ENCODE measurements around the gene DOP1A. TPM values are rescaled to one million over a fixed set of nuclear protein-coding genes. Genes with fewer than 3 reads are reported as not detected.

DOP1A gene
- total RNA-seq, 1 donor from 2014 or later = 18.1 TPM

- Histone ChIP-seq H3K4me1 (peaks cover 16% of the 10 kb centered on the region), H3K4me3 (no peak overlapping the region), H3K27ac (replicated peaks) (no peak overlapping the region), H3K27me3 (ENCODE audit: low read depth) (no peaks in the 10 kb centered on the region), H3K36me3 (peaks cover 29% of the 10 kb centered on the region), H3K9me3 (replicated peaks) (no peaks in the 10 kb centered on the region)
- no peak for DNase-seq
- no peak for TF ChIP-seq CTCF (IDR thresholded peaks at IDR 0.05; ENCODE audit: borderline replicate concordance)
- intact Hi-C loops (cut with micrococcal nuclease) = no loop called here
These were observed 46.7 kb downstream of the DOP1A start for GRCh38 chr6:83114164-83114563.

- no peak for TF ChIP-seq CTCF (IDR thresholded peaks at IDR 0.05; ENCODE audit: borderline replicate concordance)
- Histone ChIP-seq H3K27me3 (ENCODE audit: low read depth) (no peaks in the 10 kb centered on the region), H3K36me3 (peaks cover 27% of the 10 kb centered on the region), H3K9me3 (replicated peaks) (no peaks in the 10 kb centered on the region), H3K4me1 (peaks cover 16% of the 10 kb centered on the region), H3K27ac (replicated peaks) (no peak overlapping the region), H3K4me3 (no peak overlapping the region)
- DNase-seq = no peak
- intact Hi-C loops (cut with micrococcal nuclease) = no loop called here
These were observed 50.3 kb downstream of the DOP1A start for GRCh38 chr6:83117802-83118201.

- peaks cover 45% of the 10 kb centered on the region for H3K36me3 ChIP-seq
- peaks cover 6% of the 10 kb centered on the region for H3K4me1 ChIP-seq
- no peak overlapping the region for H3K27ac ChIP-seq (replicated peaks)
- no peak for DNase-seq
- H3K9me3 ChIP-seq (replicated peaks) = no peaks in the 10 kb centered on the region
- H3K4me3 ChIP-seq = no peak overlapping the region
- no peak for TF ChIP-seq CTCF (IDR thresholded peaks at IDR 0.05; ENCODE audit: borderline replicate concordance)
- intact Hi-C loops (cut with micrococcal nuclease) = no loop called here
- H3K27me3 ChIP-seq (ENCODE audit: low read depth) = no peaks in the 10 kb centered on the region
These were observed 52.4 kb downstream of the DOP1A start for GRCh38 chr6:83119742-83120300.

- intact Hi-C loops (cut with micrococcal nuclease) = no loop called here
- TF ChIP-seq CTCF (IDR thresholded peaks at IDR 0.05; ENCODE audit: borderline replicate concordance) = no peak
- H3K27me3 ChIP-seq (ENCODE audit: low read depth) = no peaks in the 10 kb centered on the region
- H3K36me3 ChIP-seq = peaks cover 90% of the 10 kb centered on the region
- no peak overlapping the region for H3K4me3 ChIP-seq
- no peaks in the 10 kb centered on the region for H3K4me1 ChIP-seq
- no peak for DNase-seq
- H3K27ac ChIP-seq (replicated peaks) = no peak overlapping the region
- no peaks in the 10 kb centered on the region for H3K9me3 ChIP-seq (replicated peaks)
These were observed 57.1 kb downstream of the DOP1A start for GRCh38 chr6:83124553-83124952.

GRCh38 chr6:83125425-83125824 is 58.0 kb downstream of the DOP1A start:
- H3K27me3 ChIP-seq (ENCODE audit: low read depth) = no peaks in the 10 kb centered on the region
- no peak overlapping the region for H3K27ac ChIP-seq (replicated peaks)
- intact Hi-C loops (cut with micrococcal nuclease) = no loop called here
- DNase-seq = no peak
- H3K9me3 ChIP-seq (replicated peaks) = no peaks in the 10 kb centered on the region
- no peak for TF ChIP-seq CTCF (IDR thresholded peaks at IDR 0.05; ENCODE audit: borderline replicate concordance)
- H3K36me3 ChIP-seq = peaks cover 92% of the 10 kb centered on the region
- H3K4me1 ChIP-seq = no peaks in the 10 kb centered on the region
- no peak overlapping the region for H3K4me3 ChIP-seq

Data from left ventricle myocardium inferior (tissue), 1 donor.